Measurements from ENCODE around the gene TAC3.

TAC3 gene

GRCh38 chr12:57046086-57046791 is 29.9 kb upstream of the TAC3 start:
- FAIRE-seq (no peak), DNase-seq (ENCODE audit: insufficient read length, low spot score) (no peak)
- no peak for TF ChIP-seq POLR2A (IDR thresholded peaks at IDR 0.05; ENCODE audit: low read depth, low read length)

DNA sequence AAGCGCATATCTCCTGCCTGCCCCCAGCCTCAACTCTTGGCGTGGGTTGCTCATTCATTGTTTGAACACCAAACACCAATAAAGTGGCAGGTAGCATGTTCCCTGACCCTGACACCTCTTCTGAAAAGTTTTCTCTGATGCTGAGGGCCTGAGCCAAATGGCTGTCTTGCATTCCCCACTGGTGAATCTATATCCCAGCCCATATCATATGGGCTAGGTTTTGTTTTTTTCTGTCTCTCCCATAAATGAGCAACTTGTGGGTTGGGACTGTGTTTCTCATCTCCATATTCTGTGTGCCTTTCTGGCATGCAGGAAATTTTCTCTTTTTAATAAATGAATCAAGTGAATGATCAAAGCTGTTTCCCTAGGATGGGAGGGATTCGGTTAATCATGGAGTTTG is 28.6 kb upstream of the TAC3 start:
- no peak for DNase-seq (ENCODE audit: insufficient read length, low spot score)
- no peak for FAIRE-seq
- no peak for TF ChIP-seq POLR2A (IDR thresholded peaks at IDR 0.05; ENCODE audit: low read depth, low read length)

DNA sequence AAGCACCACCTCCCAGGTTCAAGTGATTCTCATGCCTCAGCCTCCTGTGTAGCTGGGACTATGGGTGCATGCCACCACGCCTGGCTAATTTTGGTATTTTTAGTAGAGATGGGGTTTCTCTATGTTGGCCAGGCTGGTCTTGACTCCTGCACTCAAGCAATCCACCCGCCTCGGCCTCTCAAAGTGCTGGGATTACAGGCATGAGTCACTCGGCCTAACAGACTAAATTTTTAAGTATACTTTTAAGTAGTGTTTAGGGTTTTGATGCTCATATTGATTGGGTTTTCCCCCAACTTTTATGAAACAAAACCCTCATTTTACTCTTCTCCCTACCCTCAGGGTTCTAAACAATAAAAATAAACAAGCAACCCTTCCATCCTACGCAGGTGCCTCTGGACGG is 28.1 kb upstream of the TAC3 start:
- no peak for TF ChIP-seq POLR2A (IDR thresholded peaks at IDR 0.05; ENCODE audit: low read depth, low read length)
- FAIRE-seq: no peak

GRCh38 chr12:57042695-57043094 is 26.4 kb upstream of the TAC3 start:
- no peak for TF ChIP-seq POLR2A (IDR thresholded peaks at IDR 0.05; ENCODE audit: low read depth, low read length)
- no peak for DNase-seq (ENCODE audit: insufficient read length, low spot score)
- FAIRE-seq: no peak

More for the DNA sequence above, 28.1 kb upstream of the TAC3 start:
- no peak for DNase-seq (ENCODE audit: insufficient read length, low spot score)

- DNase-seq (ENCODE audit: insufficient read length, low spot score) (no peak), FAIRE-seq (no peak)
- TF ChIP-seq POLR2A (IDR thresholded peaks at IDR 0.05; ENCODE audit: low read depth, low read length): no peak
Observed at GRCh38 chr12:57040750-57041149, 24.4 kb upstream of the TAC3 start.

DNA sequence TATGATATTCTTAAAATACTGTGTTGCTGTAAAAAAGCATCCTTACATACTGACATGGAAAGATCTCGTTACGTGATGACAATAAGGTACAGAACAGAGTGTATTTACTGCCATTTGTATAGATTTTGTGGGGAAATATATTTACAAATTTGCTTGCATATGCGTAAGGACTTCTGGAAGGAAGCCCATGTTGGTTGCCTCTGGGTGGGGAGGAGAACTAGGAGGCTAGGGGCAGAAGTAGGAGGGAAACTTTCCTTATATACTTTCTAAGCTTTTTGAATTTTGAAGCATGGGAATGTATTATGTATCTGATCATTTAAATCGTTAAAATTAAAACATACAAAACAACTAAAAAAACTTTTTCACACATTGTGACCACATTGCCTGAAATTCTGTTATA is 23.9 kb upstream of the TAC3 start:
- TF ChIP-seq POLR2A (IDR thresholded peaks at IDR 0.05; ENCODE audit: low read depth, low read length): no peak
- no peak for FAIRE-seq
- no peak for DNase-seq (ENCODE audit: insufficient read length, low spot score)

- DNase-seq (ENCODE audit: insufficient read length, low spot score): no peak
- TF ChIP-seq POLR2A (IDR thresholded peaks at IDR 0.05; ENCODE audit: low read depth, low read length): no peak
- no peak for FAIRE-seq
Observed at GRCh38 chr12:57039016-57039798, 22.9 kb upstream of the TAC3 start.

GRCh38 chr12:57037264-57037663 is 20.9 kb upstream of the TAC3 start:
- no peak for DNase-seq (ENCODE audit: insufficient read length, low spot score)
- no peak for TF ChIP-seq POLR2A (IDR thresholded peaks at IDR 0.05; ENCODE audit: low read depth, low read length)
- FAIRE-seq: no peak

GRCh38 chr12:57033431-57033830 is 17.1 kb upstream of the TAC3 start:
- no peak for FAIRE-seq
- no peak for DNase-seq (ENCODE audit: insufficient read length, low spot score)
- no peak for TF ChIP-seq POLR2A (IDR thresholded peaks at IDR 0.05; ENCODE audit: low read depth, low read length)

- FAIRE-seq (no peak), DNase-seq (ENCODE audit: insufficient read length, low spot score) (no peak)
- no peak for TF ChIP-seq POLR2A (IDR thresholded peaks at IDR 0.05; ENCODE audit: low read depth, low read length)
Observed at GRCh38 chr12:57031789-57032188, 15.5 kb upstream of the TAC3 start.

DNA sequence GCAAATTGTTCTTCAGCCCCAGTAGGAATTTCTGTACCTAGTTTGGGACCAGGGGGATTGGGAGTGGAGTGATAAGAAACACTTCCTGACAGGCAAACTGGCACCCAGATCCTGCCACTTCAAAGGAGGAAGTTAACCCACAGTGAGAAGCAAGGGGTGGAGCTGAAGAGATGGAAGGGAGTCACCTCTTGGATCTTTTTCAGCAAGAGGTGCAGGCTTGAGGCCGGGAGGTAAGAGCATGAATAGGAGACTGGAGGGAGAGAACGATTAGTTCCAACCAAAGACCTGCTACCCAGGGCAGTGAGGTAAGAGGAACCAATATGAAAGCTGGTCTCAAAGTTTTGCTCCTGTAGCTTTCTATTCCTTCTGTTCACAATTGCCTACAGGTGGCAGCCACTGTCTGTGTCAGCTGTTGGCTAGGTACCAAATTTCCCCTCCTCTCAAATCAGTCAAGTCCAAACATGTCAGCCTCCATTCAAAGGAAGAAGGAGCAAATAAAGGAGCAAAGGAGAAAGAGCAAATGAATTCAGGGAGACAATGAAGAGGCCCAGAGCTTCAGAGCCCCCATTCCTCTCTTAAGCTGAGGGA is 14.9 kb upstream of the TAC3 start:
- FAIRE-seq (no peak), DNase-seq (ENCODE audit: insufficient read length, low spot score) (no peak)
- no peak for TF ChIP-seq POLR2A (IDR thresholded peaks at IDR 0.05; ENCODE audit: low read depth, low read length)

GRCh38 chr12:57029457-57029856 is 13.1 kb upstream of the TAC3 start:
- FAIRE-seq (no peak), DNase-seq (ENCODE audit: insufficient read length, low spot score) (no peak)

GRCh38 chr12:57027805-57028153 is 11.4 kb upstream of the TAC3 start:
- FAIRE-seq: no peak
- no peak for TF ChIP-seq POLR2A (IDR thresholded peaks at IDR 0.05; ENCODE audit: low read depth, low read length)
- no peak for DNase-seq (ENCODE audit: insufficient read length, low spot score)

More at GRCh38 chr12:57029457-57029856, 13.1 kb upstream of the TAC3 start:
- no peak for TF ChIP-seq POLR2A (IDR thresholded peaks at IDR 0.05; ENCODE audit: low read depth, low read length)

DNA sequence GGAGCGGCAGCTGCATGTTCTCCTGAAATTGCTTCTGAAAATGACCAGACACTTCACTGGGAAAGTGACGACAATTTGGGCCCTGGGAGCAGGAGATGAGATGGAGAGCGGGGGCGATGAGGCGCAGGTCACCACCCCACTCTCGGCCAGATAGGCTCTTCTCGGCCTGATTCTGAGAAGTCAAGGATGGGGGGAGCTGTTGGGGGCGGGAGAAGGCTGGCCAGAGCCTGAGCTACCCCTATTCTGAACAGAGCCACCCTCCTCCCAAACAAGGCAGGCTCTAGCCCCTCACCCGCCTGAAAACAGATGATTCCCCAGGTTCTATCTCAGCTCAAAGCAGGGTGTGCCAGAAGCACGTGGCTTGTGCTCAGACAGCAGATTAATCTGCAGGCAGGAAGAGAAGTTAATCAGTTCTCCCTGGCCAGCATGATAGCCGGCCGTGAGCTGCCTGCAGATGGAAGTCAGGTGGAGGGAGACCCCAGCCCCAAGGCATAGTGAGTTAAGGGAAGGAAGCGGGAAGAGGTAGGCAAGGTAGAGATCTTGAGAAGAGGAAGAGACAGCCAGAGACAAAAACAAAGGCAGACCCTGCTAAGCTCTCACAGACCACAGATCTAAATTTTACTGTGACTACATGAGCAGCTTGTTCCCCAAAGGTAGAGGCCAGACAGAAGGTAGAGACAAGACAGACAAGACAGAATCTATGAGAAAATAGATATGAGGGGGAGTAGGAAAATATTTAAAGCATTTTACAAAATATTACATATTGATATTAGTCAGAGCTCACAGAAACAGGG is 10.9 kb upstream of the TAC3 start:
- DNase-seq (ENCODE audit: insufficient read length, low spot score): no peak
- no peak for FAIRE-seq
- TF ChIP-seq POLR2A (IDR thresholded peaks at IDR 0.05; ENCODE audit: low read depth, low read length): no peak

Data from H54 (cell line).